CD4-positive, alpha-beta memory T cell (primary cell): Measurements from ENCODE around the gene LRRC53. TPM values are rescaled to one million over a fixed set of nuclear protein-coding genes. Genes with fewer than 3 reads are reported as not detected.

ENCODE experiments used
- CTCF ChIA-PET: fragments of 350-600 bp; sonication (Branson Sonifier 250); formaldehyde crosslinking; loops from one replicate; lab custom pipeline; 2021; ENCODE audit warnings: inconsistent platforms; ENCODE audit not compliant: partially characterized antibody; lab: Charles Lee
- POLR2A ChIA-PET: fragments of 350-600 bp; sonication (Branson Sonifier 250); formaldehyde crosslinking; loops from one replicate; lab custom pipeline; 2021; ENCODE audit not compliant: partially characterized antibody; lab: Charles Lee
- DNase-seq, 5 donors: peaks; one replicate each; pipeline versions ENCODE4 v3.0.0 to v3.0.0-alpha.2; 2020 to 2022; ENCODE audit warnings: mixed read lengths in 1 of 5
- H3K27ac ChIP-seq: one replicate; pipeline ENCODE4 v1.7.0; 2013; ENCODE audit warnings: low read depth, low read length
- H3K27me3 ChIP-seq: 2 replicates; pipeline ENCODE4 v1.7.0; 2013; ENCODE audit warnings: mild to moderate bottlenecking, low read length, moderate library complexity; ENCODE audit not compliant: insufficient read depth
- H3K36me3 ChIP-seq: 2 replicates; pipeline ENCODE4 v1.7.0; 2013; ENCODE audit warnings: mild to moderate bottlenecking, low read length, moderate library complexity; ENCODE audit not compliant: insufficient read depth
- H3K4me1 ChIP-seq: 2 replicates; pipeline ENCODE4 v1.7.0; 2013; ENCODE audit warnings: mild to moderate bottlenecking, low read length, moderate library complexity; ENCODE audit not compliant: insufficient read depth
- H3K4me3 ChIP-seq, 2 donors: one replicate each; pipeline ENCODE4 v1.7.0; 2013; ENCODE audit warnings: low read length in 2 of 2, mild to moderate bottlenecking in 1 of 2
- H3K9me3 ChIP-seq, 2 donors: one replicate each; pipeline ENCODE4 v1.7.0; 2013; ENCODE audit warnings: low read length in 2 of 2, control low read depth in 1 of 2; ENCODE audit not compliant: control insufficient read depth in 1 of 2
- H3K27ac Mint-ChIP-seq, 7 donors: one replicate each; pipeline ENCODE4 v1.8.0; 2020 to 2021; ENCODE audit warnings: mixed read lengths in 7 of 7, mild to moderate bottlenecking in 6 of 7, inconsistent platforms in 3 of 7, moderate library complexity in 3 of 7
- H3K27me3 Mint-ChIP-seq, 2 donors: one replicate each; pipeline ENCODE4 v1.8.0; 2020 to 2021; ENCODE audit warnings: mixed read lengths in 2 of 2
- H3K36me3 Mint-ChIP-seq, 2 donors: one replicate each; pipeline ENCODE4 v1.8.0; 2020 to 2021; ENCODE audit warnings: mixed read lengths in 2 of 2, inconsistent platforms in 1 of 2, mild to moderate bottlenecking in 1 of 2
- H3K4me1 Mint-ChIP-seq, 4 donors: one replicate each; pipeline ENCODE4 v1.8.0; 2020 to 2021; ENCODE audit warnings: mixed read lengths in 4 of 4, mild to moderate bottlenecking in 1 of 4
- H3K4me3 Mint-ChIP-seq, 8 donors: one replicate each; pipeline ENCODE4 v1.8.0; 2020 to 2021; ENCODE audit warnings: mixed read lengths in 8 of 8, mild to moderate bottlenecking in 7 of 8, moderate library complexity in 6 of 8, inconsistent platforms in 3 of 8
- H3K9me3 Mint-ChIP-seq, 8 donors: one replicate each; pipeline ENCODE4 v1.8.0; 2020 to 2021; ENCODE audit warnings: mixed read lengths in 8 of 8, mild to moderate bottlenecking in 5 of 8, inconsistent platforms in 3 of 8, moderate library complexity in 1 of 8
- intact Hi-C: fragments of 100-400 bp; cut with micrococcal nuclease; formaldehyde crosslinking; loops from one replicate; pipeline ENCODE4 v1.15.1; 2023
- polyA plus RNA-seq, 2 donors: library from polyadenylated mRNA; unstranded; fragments of 300-500 nt; fragmentation: Illumina TruSeq; gene quantifications; one replicate each; pipeline ENCODE4 v1.2.3, GENCODE V29; 2021
- total RNA-seq, 2 experiments: library from RNA; stranded (reverse); gene quantifications; one replicate each; pipeline ENCODE4 v1.2.3, GENCODE V29; 2021

The LRRC53 gene
- total and polyA plus RNA-seq, 4 experiments from 2014 or later, result not detected

DNA sequence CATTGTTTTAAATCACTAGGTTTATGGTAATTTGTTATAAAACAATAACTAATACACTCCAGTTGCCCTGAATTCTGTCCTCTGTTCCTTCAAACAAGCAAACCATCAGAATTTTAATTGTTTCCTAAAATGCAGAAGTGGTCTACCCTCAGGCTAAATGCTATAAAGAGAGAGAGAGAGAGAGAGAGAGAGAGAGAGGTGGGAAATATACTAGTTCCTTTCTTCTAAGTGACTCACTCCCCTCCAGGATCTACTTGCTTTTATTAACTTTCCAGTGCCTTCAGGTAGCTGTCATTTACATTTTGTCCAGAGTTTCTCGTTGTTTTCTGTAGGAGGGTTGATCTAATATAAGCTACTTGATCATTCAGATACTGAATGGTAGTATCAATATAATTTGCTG, 26.4 kb downstream of the LRRC53 start:
- no peaks in the 10 kb centered on the region for H3K9me3 ChIP-seq
- DNase-seq, result no peak
- Mint-ChIP-seq H3K9me3 (peaks cover 0 to 2% (median 0%) of the 10 kb centered on the region in 8 donors), H3K4me3 (no peak overlapping the region), H3K27ac (no peak overlapping the region), H3K4me1 (no peaks in the 10 kb centered on the region), H3K36me3 (no peaks in the 10 kb centered on the region), H3K27me3 (peaks cover 0 to 4% of the 10 kb centered on the region in 2 donors)
- H3K36me3 ChIP-seq, result no peaks in the 10 kb centered on the region
- no peak overlapping the region for H3K4me3 ChIP-seq
- no peak overlapping the region for H3K27ac ChIP-seq
- no peaks in the 10 kb centered on the region for H3K4me1 ChIP-seq
- intact Hi-C loops, result no loop called here
- no peaks in the 10 kb centered on the region for H3K27me3 ChIP-seq
- POLR2A ChIA-PET, result no interaction called here
- CTCF ChIA-PET, result no interaction called here

DNA sequence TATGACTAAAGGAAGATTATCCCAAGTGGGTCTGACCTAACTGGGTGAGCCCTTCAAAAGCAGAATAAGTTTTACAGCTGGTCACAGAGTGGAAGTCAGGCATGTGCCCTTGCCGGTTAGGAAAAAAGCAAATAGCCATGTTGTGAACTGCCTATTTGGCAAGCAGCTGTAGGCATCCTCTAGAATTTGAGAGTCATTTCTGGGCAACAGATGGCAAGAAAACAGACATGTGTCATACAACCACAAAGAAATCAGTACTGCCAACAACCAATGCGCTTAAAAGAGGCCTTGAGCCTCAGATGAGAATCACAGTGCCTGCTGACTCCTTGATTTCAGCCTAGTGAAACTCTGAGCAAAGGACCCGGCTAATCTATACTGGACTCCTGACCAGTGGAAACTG, 26.8 kb downstream of the LRRC53 start:
- no peaks in the 10 kb centered on the region for H3K9me3 ChIP-seq
- DNase-seq, result no peak
- Mint-ChIP-seq H3K27ac (no peak overlapping the region), H3K9me3 (peaks cover 0 to 2% (median 0%) of the 10 kb centered on the region in 8 donors), H3K36me3 (no peaks in the 10 kb centered on the region), H3K4me3 (no peak overlapping the region), H3K27me3 (peaks cover 0 to 4% of the 10 kb centered on the region in 2 donors), H3K4me1 (no peaks in the 10 kb centered on the region)
- intact Hi-C loops, result no loop called here
- H3K27ac ChIP-seq, result no peak overlapping the region
- ChIA-PET POLR2A (no interaction called here), CTCF (no interaction called here)
- no peak overlapping the region for H3K4me3 ChIP-seq
- no peaks in the 10 kb centered on the region for H3K4me1 ChIP-seq
- H3K36me3 ChIP-seq, result no peaks in the 10 kb centered on the region
- H3K27me3 ChIP-seq, result no peaks in the 10 kb centered on the region

DNA sequence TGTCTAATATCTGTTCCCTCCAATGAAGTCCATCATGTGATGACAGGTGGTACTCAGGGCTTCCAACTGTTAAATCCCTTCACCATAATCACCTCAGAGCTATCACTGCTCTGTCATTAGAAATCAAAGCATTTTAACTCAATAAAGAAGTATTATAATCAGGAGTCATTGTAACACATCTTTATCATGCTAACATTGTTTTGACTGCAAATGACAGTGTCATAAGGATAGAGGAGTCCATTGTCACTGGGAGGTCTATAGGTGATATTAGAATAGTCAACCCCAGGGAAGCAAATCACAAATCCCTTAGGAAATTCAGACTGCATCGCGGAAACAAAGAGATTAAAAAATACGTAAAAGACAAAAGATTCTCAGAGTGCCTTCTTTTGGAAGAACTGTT, 30.8 kb downstream of the LRRC53 start:
- CTCF ChIA-PET, result no interaction called here
- H3K36me3 ChIP-seq, result no peaks in the 10 kb centered on the region
- intact Hi-C loops, result no loop called here

DNA sequence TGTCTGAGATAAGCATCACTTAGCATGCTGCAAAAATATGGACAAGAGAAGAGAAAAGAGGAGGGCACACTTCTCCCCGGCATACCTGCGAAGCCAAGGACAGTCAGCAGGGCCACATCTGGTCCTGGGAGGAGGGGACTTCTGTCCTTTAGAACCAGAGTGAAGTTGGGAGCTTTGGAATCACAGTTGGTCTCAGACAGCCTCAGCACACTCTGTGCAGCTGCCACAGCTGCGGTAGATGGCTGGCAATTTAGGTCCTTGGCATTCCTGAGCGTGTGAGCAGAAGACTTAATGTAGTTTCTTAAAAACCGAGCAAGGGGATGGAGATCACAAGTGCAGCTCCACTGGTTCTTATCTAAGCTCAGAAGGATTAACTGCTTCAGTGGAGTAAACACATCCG, 32.3 kb downstream of the LRRC53 start:
- Histone ChIP-seq H3K9me3 (no peaks in the 10 kb centered on the region), H3K4me1 (no peaks in the 10 kb centered on the region), H3K27me3 (no peaks in the 10 kb centered on the region), H3K4me3 (no peak overlapping the region), H3K27ac (no peak overlapping the region), H3K36me3 (no peaks in the 10 kb centered on the region)
- intact Hi-C loops, result no loop called here
- no peak overlapping the region for H3K27ac Mint-ChIP-seq
- no peaks in the 10 kb centered on the region for H3K4me1 Mint-ChIP-seq
- H3K36me3 Mint-ChIP-seq, result no peaks in the 10 kb centered on the region
- H3K4me3 Mint-ChIP-seq, result no peak overlapping the region
- DNase-seq, result no peak
- ChIA-PET POLR2A (no interaction called here), CTCF (interaction anchor here (0.8 kb wide), 1 partner anchor 13 kb away, joined by 3 read pairs; no protein-coding TSS in a partner anchor)
- peaks cover 0 to 1% (median 0%) of the 10 kb centered on the region in 8 donors for H3K9me3 Mint-ChIP-seq
- H3K27me3 Mint-ChIP-seq, result peaks cover 0 to 4% of the 10 kb centered on the region in 2 donors

More for the DNA sequence above, 30.8 kb downstream of the LRRC53 start:
- Histone ChIP-seq H3K27me3 (no peaks in the 10 kb centered on the region), H3K9me3 (no peaks in the 10 kb centered on the region), H3K4me1 (no peaks in the 10 kb centered on the region), H3K27ac (no peak overlapping the region), H3K4me3 (no peak overlapping the region)
- Mint-ChIP-seq H3K4me3 (no peak overlapping the region), H3K27me3 (peaks cover 0 to 4% of the 10 kb centered on the region in 2 donors), H3K4me1 (no peaks in the 10 kb centered on the region), H3K36me3 (no peaks in the 10 kb centered on the region), H3K9me3 (peaks cover 0 to 2% (median 0%) of the 10 kb centered on the region in 8 donors), H3K27ac (no peak overlapping the region)
- POLR2A ChIA-PET, result no interaction called here
- no peak for DNase-seq

DNA sequence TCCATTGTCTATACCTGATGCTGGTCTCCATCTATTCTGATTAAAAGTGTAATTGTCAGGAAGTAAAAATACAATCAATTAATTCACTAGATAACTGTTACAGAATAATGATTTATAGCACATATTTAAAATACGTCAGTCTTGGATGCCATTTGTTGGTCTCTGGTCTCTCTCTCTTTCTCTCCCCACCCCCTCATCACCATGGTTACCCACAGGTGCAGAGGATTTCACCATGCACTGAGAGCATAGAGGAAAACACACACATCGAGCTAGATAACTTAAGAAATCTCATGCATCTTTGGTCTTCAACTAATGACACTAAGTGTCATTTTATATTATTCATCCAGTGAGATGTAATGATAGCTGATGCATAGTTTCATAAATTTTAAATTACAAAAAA, 33.4 kb downstream of the LRRC53 start:
- Mint-ChIP-seq H3K27me3 (no peaks in the 10 kb centered on the region), H3K4me3 (no peak overlapping the region), H3K36me3 (no peaks in the 10 kb centered on the region), H3K27ac (no peak overlapping the region), H3K9me3 (no peaks in the 10 kb centered on the region), H3K4me1 (no peaks in the 10 kb centered on the region)
- no peaks in the 10 kb centered on the region for H3K36me3 ChIP-seq
- DNase-seq, result no peak
- ChIA-PET CTCF (interaction anchor here (0.8 kb wide), 1 partner anchor 14 kb away, joined by 3 read pairs; no protein-coding TSS in a partner anchor), POLR2A (no interaction called here)
- no peaks in the 10 kb centered on the region for H3K9me3 ChIP-seq
- no peak overlapping the region for H3K4me3 ChIP-seq
- H3K4me1 ChIP-seq, result no peaks in the 10 kb centered on the region
- intact Hi-C loops, result no loop called here
- H3K27ac ChIP-seq, result no peak overlapping the region
- H3K27me3 ChIP-seq, result no peaks in the 10 kb centered on the region

DNA sequence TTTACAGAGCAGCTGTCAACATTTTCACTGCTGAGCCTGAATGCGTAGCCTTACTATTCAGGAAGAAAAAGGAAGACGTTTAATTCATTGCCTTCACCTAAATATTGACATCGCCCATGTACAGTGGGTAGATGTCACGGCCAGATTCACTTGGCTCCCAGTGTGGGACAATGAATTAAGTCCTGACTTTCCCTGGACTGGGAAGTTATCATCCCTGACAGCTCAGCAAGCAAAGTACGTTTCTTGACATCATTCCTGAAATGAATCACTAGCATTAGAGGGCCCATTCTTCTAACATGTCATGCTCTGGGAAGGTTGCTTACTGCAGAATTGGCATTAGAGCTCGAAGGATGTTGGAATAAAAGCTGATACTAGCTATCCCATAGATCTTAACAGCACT, 37.8 kb downstream of the LRRC53 start:
- Histone ChIP-seq H3K27me3 (no peaks in the 10 kb centered on the region), H3K4me3 (no peak overlapping the region), H3K9me3 (no peaks in the 10 kb centered on the region), H3K36me3 (no peaks in the 10 kb centered on the region), H3K27ac (no peak overlapping the region), H3K4me1 (no peaks in the 10 kb centered on the region)
- Mint-ChIP-seq H3K36me3 (no peaks in the 10 kb centered on the region), H3K27ac (no peak overlapping the region), H3K9me3 (no peaks in the 10 kb centered on the region), H3K4me3 (no peak overlapping the region), H3K4me1 (no peaks in the 10 kb centered on the region), H3K27me3 (no peaks in the 10 kb centered on the region)
- no peak for DNase-seq
- ChIA-PET CTCF (no interaction called here), POLR2A (no interaction called here)
- intact Hi-C loops, result no loop called here

DNA sequence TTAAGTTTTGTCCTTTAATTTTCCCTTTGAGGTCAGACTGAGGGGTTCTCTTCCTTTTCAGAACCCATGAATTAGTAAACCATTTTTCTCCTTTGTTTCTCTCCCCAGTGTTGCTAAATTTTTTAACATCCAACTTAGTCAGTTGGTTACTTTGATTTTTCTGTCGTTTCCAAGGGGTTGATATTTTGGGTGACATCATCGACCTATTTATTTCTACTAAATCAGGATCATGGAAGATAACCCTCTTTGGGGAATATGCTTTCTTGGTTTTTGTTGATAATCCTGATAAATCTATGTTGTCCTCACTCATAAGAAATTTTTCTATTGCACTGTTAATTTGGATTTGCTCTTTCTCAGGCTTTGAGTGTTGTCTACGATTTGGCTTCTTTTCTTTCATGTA, 40.9 kb downstream of the LRRC53 start:
- Histone ChIP-seq H3K27ac (no peak overlapping the region), H3K27me3 (no peaks in the 10 kb centered on the region), H3K4me1 (no peaks in the 10 kb centered on the region), H3K9me3 (no peaks in the 10 kb centered on the region), H3K4me3 (no peak overlapping the region), H3K36me3 (no peaks in the 10 kb centered on the region)
- no peak overlapping the region for H3K4me3 Mint-ChIP-seq
- H3K27me3 Mint-ChIP-seq, result peaks cover 0 to 1% of the 10 kb centered on the region in 2 donors
- peaks cover 0 to 2% (median 0%) of the 10 kb centered on the region in 4 donors for H3K4me1 Mint-ChIP-seq
- DNase-seq, result no peak
- no peaks in the 10 kb centered on the region for H3K9me3 Mint-ChIP-seq
- POLR2A ChIA-PET, result no interaction called here
- CTCF ChIA-PET, result no interaction called here
- H3K27ac Mint-ChIP-seq, result no peak overlapping the region
- intact Hi-C loops, result no loop called here
- H3K36me3 Mint-ChIP-seq, result no peaks in the 10 kb centered on the region

DNA sequence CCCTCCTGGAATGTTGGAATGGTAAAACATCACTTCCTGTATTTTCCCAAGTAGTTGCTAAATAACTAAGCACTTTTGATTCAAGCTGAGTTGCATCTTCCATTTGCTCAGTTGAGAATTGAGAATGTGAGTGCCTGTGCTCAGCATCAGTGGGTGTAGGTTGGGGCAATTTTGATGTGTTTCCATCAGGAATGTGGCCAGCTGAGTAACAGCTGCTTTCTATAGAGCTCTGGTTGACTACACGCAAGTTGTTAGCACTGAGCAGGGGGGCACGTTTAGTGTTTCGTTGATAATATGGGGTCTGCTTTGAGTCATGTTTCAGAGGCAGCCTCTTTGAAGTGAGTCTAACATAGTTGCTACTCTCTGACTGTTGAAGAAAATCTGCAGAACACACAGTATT, 41.5 kb downstream of the LRRC53 start:
- Mint-ChIP-seq H3K4me3 (no peak overlapping the region), H3K9me3 (no peaks in the 10 kb centered on the region), H3K27ac (no peak overlapping the region), H3K4me1 (peaks cover 0 to 2% (median 0%) of the 10 kb centered on the region in 4 donors), H3K36me3 (no peaks in the 10 kb centered on the region), H3K27me3 (peaks cover 0 to 1% of the 10 kb centered on the region in 2 donors)
- Histone ChIP-seq H3K9me3 (no peaks in the 10 kb centered on the region), H3K4me1 (no peaks in the 10 kb centered on the region), H3K4me3 (no peak overlapping the region), H3K36me3 (no peaks in the 10 kb centered on the region), H3K27ac (no peak overlapping the region), H3K27me3 (no peaks in the 10 kb centered on the region)
- POLR2A ChIA-PET, result no interaction called here
- no peak for DNase-seq
- CTCF ChIA-PET, result no interaction called here
- intact Hi-C loops, result no loop called here
